Transverse colon (tissue), 3 donors: Measurements from ENCODE around the gene ANO4.

Source experiments
- EP300 ChIP-seq: sonication (generic); formaldehyde crosslinking; IDR thresholded peaks from one replicate; pipeline ENCODE4 v1.6.1; 2017; ENCODE audit warnings: antibody characterized with exemption, low read depth
- TF ChIP-seq, protein P1 (sequence below), 5 experiments: fragments of 200-600 bp in 3 of 5; fragments of 450-650 bp in 2 of 5; sonication (generic) in 3 of 5; IDR thresholded peaks; 1 replicate in 2 of 5; 2 replicates in 3 of 5; pipeline ENCODE4 v1.5.1; 2016 to 2017; ENCODE audit warnings: antibody characterized with exemption in 5 of 5, inconsistent platforms in 3 of 5, mild to moderate bottlenecking in 2 of 5, moderate library complexity in 1 of 5

DNA sequence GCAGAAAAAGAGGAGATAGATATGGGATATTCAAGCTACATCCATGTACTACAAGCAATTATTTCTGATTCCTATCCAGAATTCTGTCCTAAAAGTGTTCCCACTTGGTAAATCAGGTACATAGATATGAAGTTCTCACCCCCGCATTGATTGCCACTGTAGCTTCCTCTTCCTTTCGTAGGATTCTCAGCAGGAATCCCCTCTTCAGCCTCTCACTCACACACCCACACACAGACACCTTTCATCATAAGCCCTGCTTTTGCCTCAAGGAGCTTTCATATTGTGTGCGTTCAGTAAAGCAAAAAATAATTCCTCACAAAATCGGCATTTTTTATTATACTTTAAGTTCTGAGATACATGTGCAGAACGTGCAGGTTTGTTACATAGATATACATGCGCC lies 69.8 kb downstream of the ANO4 start:
- TF ChIP-seq, protein P1, sequence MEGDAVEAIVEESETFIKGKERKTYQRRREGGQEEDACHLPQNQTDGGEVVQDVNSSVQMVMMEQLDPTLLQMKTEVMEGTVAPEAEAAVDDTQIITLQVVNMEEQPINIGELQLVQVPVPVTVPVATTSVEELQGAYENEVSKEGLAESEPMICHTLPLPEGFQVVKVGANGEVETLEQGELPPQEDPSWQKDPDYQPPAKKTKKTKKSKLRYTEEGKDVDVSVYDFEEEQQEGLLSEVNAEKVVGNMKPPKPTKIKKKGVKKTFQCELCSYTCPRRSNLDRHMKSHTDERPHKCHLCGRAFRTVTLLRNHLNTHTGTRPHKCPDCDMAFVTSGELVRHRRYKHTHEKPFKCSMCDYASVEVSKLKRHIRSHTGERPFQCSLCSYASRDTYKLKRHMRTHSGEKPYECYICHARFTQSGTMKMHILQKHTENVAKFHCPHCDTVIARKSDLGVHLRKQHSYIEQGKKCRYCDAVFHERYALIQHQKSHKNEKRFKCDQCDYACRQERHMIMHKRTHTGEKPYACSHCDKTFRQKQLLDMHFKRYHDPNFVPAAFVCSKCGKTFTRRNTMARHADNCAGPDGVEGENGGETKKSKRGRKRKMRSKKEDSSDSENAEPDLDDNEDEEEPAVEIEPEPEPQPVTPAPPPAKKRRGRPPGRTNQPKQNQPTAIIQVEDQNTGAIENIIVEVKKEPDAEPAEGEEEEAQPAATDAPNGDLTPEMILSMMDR (IDR thresholded peaks at IDR 0.05) = no peak
- TF ChIP-seq EP300 = no peak
